Transverse colon (tissue), 4 donors: ENCODE results near the gene NDUFS3.

Experiments
- EP300 ChIP-seq: sonication (generic); formaldehyde crosslinking; IDR thresholded peaks from one replicate; pipeline ENCODE4 v1.6.1; 2017; ENCODE audit warnings: antibody characterized with exemption, low read depth
- POLR2A ChIP-seq: fragments of 450-650 bp; IDR thresholded peaks from one replicate; pipeline ENCODE4 v1.6.1; 2016; ENCODE audit warnings: antibody characterized with exemption, mild to moderate bottlenecking, moderate library complexity
- POLR2AphosphoS5 ChIP-seq, 3 donors: sonication (generic); formaldehyde crosslinking; IDR thresholded peaks; one replicate each; pipeline ENCODE4 v1.6.1; 2016; ENCODE audit warnings: antibody characterized with exemption in 3 of 3
- TF ChIP-seq, protein P1 (sequence below), 5 experiments: fragments of 200-600 bp in 3 of 5; fragments of 450-650 bp in 2 of 5; sonication (generic) in 3 of 5; IDR thresholded peaks; 1 replicate in 2 of 5; 2 replicates in 3 of 5; pipeline ENCODE4 v1.5.1; 2016 to 2017; ENCODE audit warnings: antibody characterized with exemption in 5 of 5, inconsistent platforms in 3 of 5, mild to moderate bottlenecking in 2 of 5, moderate library complexity in 1 of 5

DNA sequence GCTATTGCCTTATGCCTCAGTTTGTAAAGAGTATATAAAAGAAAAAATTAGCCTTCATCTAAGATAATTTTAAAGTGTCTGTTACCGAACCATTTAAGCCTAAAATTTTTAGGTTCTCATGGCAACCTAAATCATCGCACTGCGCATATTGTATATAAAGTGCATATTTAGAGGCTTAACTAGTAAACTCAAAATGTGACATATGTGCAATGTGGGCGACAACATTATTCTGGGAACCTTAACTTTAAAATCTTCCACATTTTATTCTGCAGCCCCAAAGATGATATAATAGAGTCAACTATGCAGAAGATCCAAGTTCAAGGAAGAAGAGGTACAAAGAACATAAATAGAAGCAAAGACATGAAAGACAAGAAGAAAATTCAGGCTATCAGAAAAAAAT lies 48.9 kb upstream of the NDUFS3 start:
- TF ChIP-seq POLR2A: no peak
- TF ChIP-seq, protein P1, sequence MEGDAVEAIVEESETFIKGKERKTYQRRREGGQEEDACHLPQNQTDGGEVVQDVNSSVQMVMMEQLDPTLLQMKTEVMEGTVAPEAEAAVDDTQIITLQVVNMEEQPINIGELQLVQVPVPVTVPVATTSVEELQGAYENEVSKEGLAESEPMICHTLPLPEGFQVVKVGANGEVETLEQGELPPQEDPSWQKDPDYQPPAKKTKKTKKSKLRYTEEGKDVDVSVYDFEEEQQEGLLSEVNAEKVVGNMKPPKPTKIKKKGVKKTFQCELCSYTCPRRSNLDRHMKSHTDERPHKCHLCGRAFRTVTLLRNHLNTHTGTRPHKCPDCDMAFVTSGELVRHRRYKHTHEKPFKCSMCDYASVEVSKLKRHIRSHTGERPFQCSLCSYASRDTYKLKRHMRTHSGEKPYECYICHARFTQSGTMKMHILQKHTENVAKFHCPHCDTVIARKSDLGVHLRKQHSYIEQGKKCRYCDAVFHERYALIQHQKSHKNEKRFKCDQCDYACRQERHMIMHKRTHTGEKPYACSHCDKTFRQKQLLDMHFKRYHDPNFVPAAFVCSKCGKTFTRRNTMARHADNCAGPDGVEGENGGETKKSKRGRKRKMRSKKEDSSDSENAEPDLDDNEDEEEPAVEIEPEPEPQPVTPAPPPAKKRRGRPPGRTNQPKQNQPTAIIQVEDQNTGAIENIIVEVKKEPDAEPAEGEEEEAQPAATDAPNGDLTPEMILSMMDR (IDR thresholded peaks at IDR 0.05): no peak
- TF ChIP-seq POLR2AphosphoS5 (IDR thresholded peaks at IDR 0.05): no peak
- no peak for TF ChIP-seq EP300
